ENCODE data around the gene ECSCR. TPM values are rescaled to one million over a fixed set of nuclear protein-coding genes. Genes with fewer than 3 reads are reported as not detected.

Gene ECSCR
- total RNA-seq, 1 donor from 2014 or later, result not detected

- H3K4me1 Mint-ChIP-seq, result peaks cover 32% of the 10 kb centered on the region
- DNase-seq (no peak), ATAC-seq (ENCODE audit: low read depth) (no peak)
- no peak overlapping the region for H3K4me3 Mint-ChIP-seq
- H3K9me3 Mint-ChIP-seq, result no peaks in the 10 kb centered on the region
- no peak overlapping the region for H3K27ac Mint-ChIP-seq
- H3K36me3 Mint-ChIP-seq (ENCODE audit: low read depth), result peaks cover 5% of the 10 kb centered on the region
- no peaks in the 10 kb centered on the region for H3K27me3 Mint-ChIP-seq
- POLR2A ChIA-PET, result no interaction called here
- CTCF ChIA-PET, result no interaction called here
- intact Hi-C loops (cut with micrococcal nuclease), result loop anchor here (5.0 to 10.0 kb wide), 2 partner anchors 937 to 1246 kb away; partner anchors contain the start of genes EGR1, IK and NDUFA2
- TF ChIP-seq CTCF (IDR thresholded peaks at IDR 0.05), result no peak
Measured at GRCh38 chr5:139401546-139401945, 61.0 kb downstream of the ECSCR start.

- POLR2A ChIA-PET, result interaction anchor here (0.6 kb wide), 1 partner anchor 1354 kb away, joined by 3 read pairs; no protein-coding TSS in a partner anchor
- no peak for DNase-seq
- CTCF ChIA-PET, result no interaction called here
- no peak for TF ChIP-seq CTCF (IDR thresholded peaks at IDR 0.05)
- H3K27me3 Mint-ChIP-seq, result no peaks in the 10 kb centered on the region
- H3K27ac Mint-ChIP-seq, result no peak overlapping the region
- intact Hi-C loops (cut with micrococcal nuclease), result loop anchor here (5.0 to 10.0 kb wide), 3 partner anchors 575 to 1248 kb away; partner anchors contain the start of genes EGR1, IK and NDUFA2
- H3K36me3 Mint-ChIP-seq (ENCODE audit: low read depth), result peaks cover 5% of the 10 kb centered on the region
- H3K4me3 Mint-ChIP-seq, result no peak overlapping the region
- H3K4me1 Mint-ChIP-seq, result peaks cover 24% of the 10 kb centered on the region
- H3K9me3 Mint-ChIP-seq, result no peaks in the 10 kb centered on the region
- ATAC-seq (ENCODE audit: low read depth), result no peak
Measured at GRCh38 chr5:139399501-139400121, 62.9 kb downstream of the ECSCR start.

Other genes with a start within 250 kb of the ECSCR start
- 242 and 294 TPM in 2 replicates for gene MATR3, start 169.0 kb downstream of the ECSCR start, total RNA-seq
- 79.7 and 80.8 TPM in 2 replicates for gene PAIP2, start 120.9 kb downstream of the ECSCR start, total RNA-seq
- gene SLC23A1, start 79.4 kb downstream of the ECSCR start, total RNA-seq, result 1.4 and 1.8 TPM in 2 replicates
- gene MZB1, start 72.8 kb downstream of the ECSCR start, total RNA-seq, result 47.1 and 50.5 TPM in 2 replicates
- 3.5 and 3.6 TPM in 2 replicates for gene PROB1, start 67.6 kb downstream of the ECSCR start, total RNA-seq
- 6.4 and 9.3 TPM in 2 replicates for gene SPATA24, start 58.7 kb downstream of the ECSCR start, total RNA-seq
- gene DNAJC18, start 23.2 kb downstream of the ECSCR start, total RNA-seq, result 9.1 and 9.6 TPM in 2 replicates
- not detected in 2 replicates for gene SMIM33, start 8.3 kb upstream of the ECSCR start, total RNA-seq
- gene STING1, start 20.0 kb upstream of the ECSCR start, total RNA-seq, result 0.91 and 1.1 TPM in 2 replicates
- 152 and 172 TPM in 2 replicates for gene UBE2D2, start 98.6 kb upstream of the ECSCR start, total RNA-seq
- gene CXXC5, start 185.6 kb upstream of the ECSCR start, total RNA-seq, result 94.9 and 115 TPM in 2 replicates